GM23338 (cell line): ENCODE data around the gene ZNF358. TPM values are rescaled to one million over a fixed set of nuclear protein-coding genes. Genes with fewer than 3 reads are reported as not detected.
A peak's percentile ranks its signal among the peaks of the same experiment; 100 is the strongest.

Experiments
- ATAC-seq: fragments of 200-7000 bp; cut with Tn5 transposase; 3 replicates; pipeline ENCODE4 v1.9.1; 2020
- DNase-seq: peaks from one replicate; pipeline ENCODE4 v3.0.0-alpha.2; 2015; ENCODE audit warnings: low spot score
- H2AFZ ChIP-seq: fragments of 200-600 bp; sonication (generic); 2 replicates; pipeline ENCODE4 v1.8.0; 2016; ENCODE audit warnings: antibody characterized with exemption, mild to moderate bottlenecking, moderate library complexity
- H3F3A ChIP-seq: fragments of 200-600 bp; sonication (generic); replicated peaks from 2 replicates; pipeline ENCODE4 v1.8.0; 2017; ENCODE audit warnings: antibody characterized with exemption, mixed run types, low read depth
- H3K27ac ChIP-seq: fragments of 200-600 bp; sonication (generic); 2 replicates; pipeline ENCODE4 v1.6.1; 2016; ENCODE audit warnings: low read depth
- H3K27me3 ChIP-seq: fragments of 200-600 bp; sonication (generic); 2 replicates; pipeline ENCODE4 v1.8.0; 2016; ENCODE audit warnings: mild to moderate bottlenecking, mixed run types, moderate library complexity; ENCODE audit not compliant: insufficient read depth
- H3K36me3 ChIP-seq: fragments of 200-600 bp; sonication (generic); 2 replicates; pipeline ENCODE4 v1.8.0; 2016; ENCODE audit warnings: mild to moderate bottlenecking; ENCODE audit not compliant: insufficient read depth
- H3K4me1 ChIP-seq: fragments of 200-600 bp; sonication (generic); 2 replicates; pipeline ENCODE4 v1.8.0; 2016; ENCODE audit warnings: mild to moderate bottlenecking, moderate library complexity; ENCODE audit not compliant: insufficient read depth
- H3K4me2 ChIP-seq: fragments of 200-600 bp; sonication (generic); 2 replicates; pipeline ENCODE4 v1.7.1; 2017; ENCODE audit warnings: mixed run types
- H3K4me3 ChIP-seq: fragments of 200-600 bp; sonication (generic); 2 replicates; pipeline ENCODE4 v1.6.1; 2016; ENCODE audit warnings: mixed run types
- H3K79me2 ChIP-seq: fragments of 200-600 bp; sonication (generic); replicated peaks from 2 replicates; pipeline ENCODE4 v1.8.0; 2017; ENCODE audit warnings: mild to moderate bottlenecking; ENCODE audit not compliant: insufficient read depth
- H3K9me2 ChIP-seq: fragments of 200-600 bp; sonication (generic); 2 replicates; pipeline ENCODE4 v1.8.0; 2017; ENCODE audit not compliant: insufficient read depth
- H4K20me1 ChIP-seq: fragments of 200-600 bp; sonication (generic); replicated peaks from 2 replicates; pipeline ENCODE4 v1.8.0; 2017; ENCODE audit warnings: mild to moderate bottlenecking; ENCODE audit not compliant: insufficient read depth
- H3K27ac Mint-ChIP-seq: 2 replicates; pipeline ENCODE4 v1.8.0; 2020; ENCODE audit warnings: inconsistent platforms, mild to moderate bottlenecking, moderate library complexity, mixed read lengths
- H3K27me3 Mint-ChIP-seq: 3 replicates; pipeline ENCODE4 v1.8.0; 2022; ENCODE audit warnings: low read depth, mild to moderate bottlenecking, moderate library complexity, mixed read lengths, inconsistent platforms; ENCODE audit not compliant: insufficient read depth, poor library complexity
- H3K36me3 Mint-ChIP-seq: 3 replicates; pipeline ENCODE4 v1.8.0; 2021; ENCODE audit warnings: low read depth, mild to moderate bottlenecking, inconsistent platforms, moderate library complexity, mixed read lengths
- H3K4me1 Mint-ChIP-seq: 3 replicates; pipeline ENCODE4 v1.8.0; 2020; ENCODE audit warnings: mild to moderate bottlenecking, inconsistent platforms, mixed read lengths
- H3K4me3 Mint-ChIP-seq: 3 replicates; pipeline ENCODE4 v1.8.0; 2021; ENCODE audit warnings: moderate library complexity, mild to moderate bottlenecking, inconsistent platforms, mixed read lengths
- H3K9me3 Mint-ChIP-seq: 3 replicates; pipeline ENCODE4 v1.8.0; 2020; ENCODE audit warnings: moderate library complexity, mild to moderate bottlenecking, inconsistent platforms, mixed read lengths
- CREB1 ChIP-seq: fragments of 250-450 bp; sonication (Bioruptor Pico); IDR thresholded peaks from 2 replicates; pipeline ENCODE4 v1.5.0; 2020; ENCODE audit warnings: low read depth, mild to moderate bottlenecking, moderate library complexity
- EZH2 ChIP-seq: fragments of 200-600 bp; sonication (generic); IDR thresholded peaks from one replicate; pipeline ENCODE4 v1.8.0; 2017; ENCODE audit warnings: antibody characterized with exemption, mild to moderate bottlenecking, low read depth; ENCODE audit not compliant: unreplicated experiment
- EZH2phosphoT487 ChIP-seq: fragments of 200-600 bp; sonication (generic); IDR thresholded peaks from one replicate; pipeline ENCODE4 v1.8.1; 2018; ENCODE audit warnings: antibody characterized with exemption; ENCODE audit not compliant: unreplicated experiment
- NANOG ChIP-seq: IDR thresholded peaks from 2 replicates; pipeline ENCODE4 v1.6.1; 2016; ENCODE audit warnings: antibody characterized with exemption, borderline replicate concordance
- STAT1 ChIP-seq: IDR thresholded peaks from one replicate; pipeline ENCODE4 v1.6.1; 2016; ENCODE audit warnings: antibody characterized with exemption; ENCODE audit not compliant: unreplicated experiment
- ZNF114 ChIP-seq: fragments of 250-450 bp; sonication (Bioruptor Pico); IDR thresholded peaks from 2 replicates; pipeline ENCODE4 v1.5.0; 2020; ENCODE audit warnings: mild to moderate bottlenecking, moderate library complexity
- ZNF331 ChIP-seq: fragments of 250-450 bp; sonication (Bioruptor Pico); IDR thresholded peaks from 2 replicates; pipeline ENCODE4 v1.5.0; 2020; ENCODE audit warnings: low read depth, mild to moderate bottlenecking, moderate library complexity
- polyA plus RNA-seq: library from polyadenylated mRNA; unstranded; fragments of >200 nt; fragmentation: Nextera tagmentation; extraction: Ambion mirVana; gene quantifications from 2 replicates; pipeline ENCODE4 v1.2.1, GENCODE V29; 2016
- total RNA-seq: library from RNA; depleted of rRNA; stranded (reverse); fragments of >200 nt; shearing (Covaris generic); gene quantifications from 2 replicates; pipeline ENCODE4 v1.2.3, GENCODE V29; 2014
- TF ChIP-seq, protein P1 (sequence below), 2 experiments: fragments of 200-600 bp in 1 of 2; sonication (generic) in 1 of 2; conservative IDR thresholded peaks; 2 replicates each; pipeline versions ENCODE4 v1.5.1 to v1.6.1; 2016 to 2017; ENCODE audit warnings: antibody characterized with exemption in 2 of 2, low read depth in 2 of 2, mild to moderate bottlenecking in 2 of 2, moderate library complexity in 1 of 2

Gene ZNF358
- total and polyA plus RNA-seq, 2 experiments from 2014 or later = 23.8 to 52.9 TPM

DNA sequence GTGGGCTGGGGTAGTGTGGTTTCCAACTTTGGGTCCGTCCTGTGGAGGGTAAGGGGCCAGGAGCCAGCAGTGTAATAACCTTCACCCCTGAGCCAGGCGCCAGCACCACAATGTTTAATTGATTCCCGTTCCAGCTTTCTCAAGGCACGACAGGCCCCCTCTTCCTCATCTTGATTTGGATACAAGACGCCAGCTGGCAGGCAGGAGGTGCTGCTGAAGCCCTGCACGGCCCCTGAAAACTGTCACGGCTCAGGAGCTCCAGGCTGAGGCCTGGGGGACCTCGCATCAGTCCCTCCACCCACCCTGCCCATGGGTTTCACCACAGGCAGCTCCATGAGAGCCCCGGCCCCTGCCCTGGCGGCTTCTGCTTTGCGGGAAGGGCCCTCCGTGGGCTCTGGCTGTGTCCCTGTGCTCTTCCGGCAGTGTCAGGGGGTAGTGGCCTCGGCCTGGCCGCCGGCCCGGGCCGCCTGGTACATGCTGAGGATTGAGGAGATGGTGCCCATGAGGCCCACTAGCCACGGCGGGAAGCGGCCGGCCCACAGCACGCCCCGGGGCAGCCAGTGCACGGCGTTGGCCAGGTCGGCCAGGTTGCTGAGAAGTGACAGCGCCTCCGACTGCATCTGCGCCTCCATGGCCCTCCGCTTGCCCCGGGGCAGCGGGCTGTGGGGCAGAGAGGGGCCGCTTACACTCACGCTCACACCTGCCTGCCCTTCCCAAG, 39.0 kb upstream of the ZNF358 start:
- H4K20me1 ChIP-seq = no peaks in the 10 kb centered on the region
- TF ChIP-seq EZH2phosphoT487 = no peak
- TF ChIP-seq, protein P1, sequence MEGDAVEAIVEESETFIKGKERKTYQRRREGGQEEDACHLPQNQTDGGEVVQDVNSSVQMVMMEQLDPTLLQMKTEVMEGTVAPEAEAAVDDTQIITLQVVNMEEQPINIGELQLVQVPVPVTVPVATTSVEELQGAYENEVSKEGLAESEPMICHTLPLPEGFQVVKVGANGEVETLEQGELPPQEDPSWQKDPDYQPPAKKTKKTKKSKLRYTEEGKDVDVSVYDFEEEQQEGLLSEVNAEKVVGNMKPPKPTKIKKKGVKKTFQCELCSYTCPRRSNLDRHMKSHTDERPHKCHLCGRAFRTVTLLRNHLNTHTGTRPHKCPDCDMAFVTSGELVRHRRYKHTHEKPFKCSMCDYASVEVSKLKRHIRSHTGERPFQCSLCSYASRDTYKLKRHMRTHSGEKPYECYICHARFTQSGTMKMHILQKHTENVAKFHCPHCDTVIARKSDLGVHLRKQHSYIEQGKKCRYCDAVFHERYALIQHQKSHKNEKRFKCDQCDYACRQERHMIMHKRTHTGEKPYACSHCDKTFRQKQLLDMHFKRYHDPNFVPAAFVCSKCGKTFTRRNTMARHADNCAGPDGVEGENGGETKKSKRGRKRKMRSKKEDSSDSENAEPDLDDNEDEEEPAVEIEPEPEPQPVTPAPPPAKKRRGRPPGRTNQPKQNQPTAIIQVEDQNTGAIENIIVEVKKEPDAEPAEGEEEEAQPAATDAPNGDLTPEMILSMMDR (conservative IDR thresholded peaks at IDR 0.05; ENCODE audit: low read depth in 2 of 2) = peak in 1 of 2 experiments; percentile 18; a peak in 1 of 4 replicates
- no peaks in the 10 kb centered on the region for H3K27me3 ChIP-seq
- no peak overlapping the region for H3K4me3 ChIP-seq
- H3K36me3 Mint-ChIP-seq = peaks cover 3% of the 10 kb centered on the region; the same call in 2 of the 3 replicates
- H3K4me1 ChIP-seq = peaks cover 6% of the 10 kb centered on the region; the same call in 1 of the 2 replicates
- no peaks in the 10 kb centered on the region for H3K9me2 ChIP-seq
- peaks cover 9% of the 10 kb centered on the region for H3K27me3 Mint-ChIP-seq
- DNase-seq (no peak), ATAC-seq (peak; percentile 16)
- H3K4me1 Mint-ChIP-seq = peaks cover 10% of the 10 kb centered on the region
- H3K27ac Mint-ChIP-seq = no peak overlapping the region
- H3K4me2 ChIP-seq = no peak overlapping the region
- H3K4me3 Mint-ChIP-seq = no peak overlapping the region
- H3K9me3 Mint-ChIP-seq = no peaks in the 10 kb centered on the region
- H3K36me3 ChIP-seq = no peaks in the 10 kb centered on the region
- H3K27ac ChIP-seq = no peak overlapping the region
- no peak overlapping the region for H2AFZ ChIP-seq
- H3K79me2 ChIP-seq = no peaks in the 10 kb centered on the region
- no peaks in the 10 kb centered on the region for H3F3A ChIP-seq

DNA sequence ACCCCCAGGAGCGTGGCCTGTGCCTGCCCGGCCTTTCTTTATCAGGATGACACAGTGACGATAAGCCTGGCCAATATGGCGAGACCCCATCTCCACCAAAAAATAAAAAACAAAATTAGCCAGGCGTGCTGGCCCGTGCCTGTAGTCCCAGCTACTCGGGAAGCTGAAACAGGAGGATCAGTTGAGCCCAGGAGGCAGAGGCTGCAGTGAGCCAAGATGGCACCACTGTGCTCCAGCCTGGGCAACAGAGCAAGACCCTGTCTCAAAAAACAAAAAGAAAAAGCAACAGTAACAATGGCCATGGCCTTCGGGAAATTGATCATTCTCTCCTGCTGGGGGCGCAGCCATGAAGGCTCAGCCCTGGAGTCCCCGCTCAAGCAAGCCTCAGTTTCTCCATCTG, 38.1 kb upstream of the ZNF358 start:
- Histone ChIP-seq H3K79me2 (no peaks in the 10 kb centered on the region), H3K9me2 (no peaks in the 10 kb centered on the region), H3K4me2 (no peak overlapping the region), H3K27ac (no peak overlapping the region), H3K27me3 (no peaks in the 10 kb centered on the region), H3K4me1 (peaks cover 9% of the 10 kb centered on the region; the same call in 1 of the 2 replicates), H3K4me3 (no peak overlapping the region), H2AFZ (no peak overlapping the region), H3F3A (no peaks in the 10 kb centered on the region), H4K20me1 (no peaks in the 10 kb centered on the region), H3K36me3 (no peaks in the 10 kb centered on the region)
- peaks cover 9% of the 10 kb centered on the region for H3K27me3 Mint-ChIP-seq
- TF ChIP-seq EZH2phosphoT487 = no peak
- TF ChIP-seq STAT1 = no peak
- TF ChIP-seq ZNF331 = no peak
- TF ChIP-seq, protein P1 (conservative IDR thresholded peaks at IDR 0.05; ENCODE audit: low read depth in 2 of 2) = peak in 1 of 2 experiments; percentile 20; a peak in 1 of 4 replicates
- no peak for TF ChIP-seq ZNF114
- no peak for TF ChIP-seq EZH2
- TF ChIP-seq NANOG = no peak
- TF ChIP-seq CREB1 = no peak
- DNase-seq = no peak
- ATAC-seq = no peak
- no peaks in the 10 kb centered on the region for H3K9me3 Mint-ChIP-seq
- H3K27ac Mint-ChIP-seq = no peak overlapping the region
- no peak overlapping the region for H3K4me3 Mint-ChIP-seq
- peaks cover 10% of the 10 kb centered on the region for H3K4me1 Mint-ChIP-seq
- H3K36me3 Mint-ChIP-seq = peaks cover 3% of the 10 kb centered on the region; the same call in 1 of the 3 replicates
